Measurements from ENCODE around the gene NLRP9. TPM values are rescaled to one million over a fixed set of nuclear protein-coding genes. Genes with fewer than 3 reads are reported as not detected.
A peak's percentile ranks its signal among the peaks of the same experiment; 100 is the strongest.

The NLRP9 gene
- total RNA-seq, 1 experiment from 2014 or later: not detected

DNA sequence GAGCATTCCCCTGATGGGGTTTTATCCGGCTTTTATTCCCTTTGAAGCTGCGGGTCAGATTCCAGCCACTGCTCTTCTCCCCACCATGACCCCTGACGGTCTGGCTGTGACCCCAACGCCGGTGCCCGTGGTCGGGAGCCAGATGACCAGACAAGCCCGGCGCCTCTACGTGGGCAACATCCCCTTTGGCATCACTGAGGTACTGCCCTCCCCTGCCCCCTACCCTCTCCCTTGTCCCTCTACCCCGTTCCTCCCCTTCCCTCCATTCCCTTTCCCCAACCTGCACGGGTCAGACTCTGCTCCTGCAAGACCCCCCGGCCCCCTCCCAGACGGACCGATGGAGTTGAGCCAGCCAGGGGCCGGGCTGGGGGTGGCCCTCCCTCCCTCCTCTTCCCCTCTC, 77.2 kb downstream of the NLRP9 start:
- H3K27ac Mint-ChIP-seq (ENCODE audit: unreplicated experiment): no peak overlapping the region
- no peaks in the 10 kb centered on the region for H3K9me3 Mint-ChIP-seq (ENCODE audit: unreplicated experiment)
- Histone ChIP-seq H3K4me1 (peaks cover 9% of the 10 kb centered on the region; the same call in 1 of the 2 replicates), H3K9me3 (no peaks in the 10 kb centered on the region), H3K27me3 (replicated peaks; ENCODE audit: control insufficient read depth, insufficient read depth, low read length) (no peaks in the 10 kb centered on the region), H3K36me3 (ENCODE audit: control insufficient read depth, insufficient read depth, low read length) (peaks cover 17% of the 10 kb centered on the region), H3K4me3 (ENCODE audit: low read depth, low read length) (no peak overlapping the region)
- ChIA-PET CTCF (no interaction called here), POLR2A (no interaction called here)
- intact Hi-C loops (cut with micrococcal nuclease; ENCODE audit: unreplicated experiment): no loop called here
- no peaks in the 10 kb centered on the region for H3K27me3 Mint-ChIP-seq (ENCODE audit: insufficient read depth, unreplicated experiment)
- no peak overlapping the region for H3K4me3 Mint-ChIP-seq (ENCODE audit: unreplicated experiment)
- H3K4me1 Mint-ChIP-seq (ENCODE audit: low read depth, unreplicated experiment): peaks cover 25% of the 10 kb centered on the region
- no TSS peak for BruUV-seq (replicated peaks)
- peaks cover 65% of the 10 kb centered on the region for H3K36me3 Mint-ChIP-seq (ENCODE audit: insufficient read depth, unreplicated experiment)
- TF ChIP-seq CTCF (IDR thresholded peaks at IDR 0.05; ENCODE audit: insufficient read depth in 1 of 2, low read depth in 1 of 2, low read length in 1 of 2, severe bottlenecking in 1 of 2, unreplicated experiment in 1 of 2): no peak
- DNase-seq: no peak

GRCh38 chr19:55660404-55660803, 77.8 kb downstream of the NLRP9 start:
- POLR2A ChIA-PET: no interaction called here
- H3K27me3 ChIP-seq (replicated peaks; ENCODE audit: control insufficient read depth, insufficient read depth, low read length): no peaks in the 10 kb centered on the region

GRCh38 chr19:55659822-55660221, 78.4 kb downstream of the NLRP9 start:
- H3K27me3 Mint-ChIP-seq (ENCODE audit: insufficient read depth, unreplicated experiment): no peaks in the 10 kb centered on the region
- no TSS peak for BruUV-seq (replicated peaks)
- TF ChIP-seq CTCF (IDR thresholded peaks at IDR 0.05; ENCODE audit: insufficient read depth in 1 of 2, low read depth in 1 of 2, low read length in 1 of 2, severe bottlenecking in 1 of 2, unreplicated experiment in 1 of 2): no peak
- ChIA-PET CTCF (interaction anchor here (0.6 kb wide), 1 partner anchor 11 kb away, joined by 4 read pairs; no protein-coding TSS in a partner anchor), POLR2A (no interaction called here)
- Histone ChIP-seq H3K9me3 (no peaks in the 10 kb centered on the region), H3K4me1 (peaks cover 6% of the 10 kb centered on the region; the same call in 1 of the 2 replicates), H3K27me3 (replicated peaks; ENCODE audit: control insufficient read depth, insufficient read depth, low read length) (no peaks in the 10 kb centered on the region), H3K36me3 (ENCODE audit: control insufficient read depth, insufficient read depth, low read length) (peaks cover 15% of the 10 kb centered on the region), H3K4me3 (ENCODE audit: low read depth, low read length) (no peak overlapping the region)
- H3K4me1 Mint-ChIP-seq (ENCODE audit: low read depth, unreplicated experiment): peaks cover 28% of the 10 kb centered on the region
- intact Hi-C loops (cut with micrococcal nuclease; ENCODE audit: unreplicated experiment): loop anchor here (10.0 kb wide), 1 partner anchor 485 kb away; the partner anchor contains the start of gene ZNF444
- H3K27ac Mint-ChIP-seq (ENCODE audit: unreplicated experiment): peak overlapping the region; percentile 62
- H3K9me3 Mint-ChIP-seq (ENCODE audit: unreplicated experiment): no peaks in the 10 kb centered on the region
- H3K4me3 Mint-ChIP-seq (ENCODE audit: unreplicated experiment): peak overlapping the region; percentile 45
- DNase-seq: no peak
- peaks cover 65% of the 10 kb centered on the region for H3K36me3 Mint-ChIP-seq (ENCODE audit: insufficient read depth, unreplicated experiment)

More at GRCh38 chr19:55660404-55660803, 77.8 kb downstream of the NLRP9 start:
- no peak for DNase-seq
- no peaks in the 10 kb centered on the region for H3K9me3 ChIP-seq
- peaks cover 15% of the 10 kb centered on the region for H3K36me3 ChIP-seq (ENCODE audit: control insufficient read depth, insufficient read depth, low read length)
- Mint-ChIP-seq H3K27me3 (ENCODE audit: insufficient read depth, unreplicated experiment) (no peaks in the 10 kb centered on the region), H3K36me3 (ENCODE audit: insufficient read depth, unreplicated experiment) (peaks cover 65% of the 10 kb centered on the region), H3K4me3 (ENCODE audit: unreplicated experiment) (no peak overlapping the region), H3K9me3 (ENCODE audit: unreplicated experiment) (no peaks in the 10 kb centered on the region), H3K27ac (ENCODE audit: unreplicated experiment) (peak overlapping the region; percentile 62), H3K4me1 (ENCODE audit: low read depth, unreplicated experiment) (peaks cover 28% of the 10 kb centered on the region)
- intact Hi-C loops (cut with micrococcal nuclease; ENCODE audit: unreplicated experiment): no loop called here
- BruUV-seq (replicated peaks): no TSS peak
- TF ChIP-seq CTCF (IDR thresholded peaks at IDR 0.05; ENCODE audit: insufficient read depth in 1 of 2, low read depth in 1 of 2, low read length in 1 of 2, severe bottlenecking in 1 of 2, unreplicated experiment in 1 of 2): no peak
- peaks cover 6% of the 10 kb centered on the region; the same call in 1 of the 2 replicates for H3K4me1 ChIP-seq
- CTCF ChIA-PET: no interaction called here
- H3K4me3 ChIP-seq (ENCODE audit: low read depth, low read length): no peak overlapping the region
